CD8-positive, alpha-beta memory T cell (primary cell): Measurements from ENCODE around the gene LARP4B. TPM values are rescaled to one million over a fixed set of nuclear protein-coding genes. Genes with fewer than 3 reads are reported as not detected.

Experiments used
- CTCF ChIA-PET: fragments of 350-600 bp; sonication (Branson Sonifier 250); formaldehyde crosslinking; loops from one replicate; lab custom pipeline; 2021; ENCODE audit warnings: antibody characterized with exemption; lab: Charles Lee
- POLR2A ChIA-PET: fragments of 350-600 bp; sonication (Branson Sonifier 250); formaldehyde crosslinking; loops from one replicate; lab custom pipeline; 2021; ENCODE audit warnings: antibody characterized with exemption; lab: Charles Lee
- DNase-seq, 5 donors: peaks; one replicate each; pipeline versions ENCODE4 v3.0.0 to v3.0.0-alpha.2; 2020 to 2022; ENCODE audit warnings: mixed read lengths in 1 of 5
- H3K27ac ChIP-seq: one replicate; pipeline ENCODE4 v1.7.0; 2013; ENCODE audit warnings: low read depth, mild to moderate bottlenecking, low read length, moderate library complexity
- H3K27me3 ChIP-seq: 2 replicates; pipeline ENCODE4 v1.7.0; 2013; ENCODE audit warnings: low read length, mild to moderate bottlenecking; ENCODE audit not compliant: insufficient read depth, poor library complexity, severe bottlenecking
- H3K36me3 ChIP-seq: 2 replicates; pipeline ENCODE4 v1.7.0; 2013; ENCODE audit warnings: mild to moderate bottlenecking, low read length, moderate library complexity; ENCODE audit not compliant: insufficient read depth
- H3K4me1 ChIP-seq: 2 replicates; pipeline ENCODE4 v1.7.0; 2013; ENCODE audit warnings: mild to moderate bottlenecking, low read length, moderate library complexity; ENCODE audit not compliant: insufficient read depth
- H3K4me3 ChIP-seq: 2 replicates; pipeline ENCODE4 v1.7.0; 2013; ENCODE audit warnings: mild to moderate bottlenecking, low read length
- H3K9me3 ChIP-seq: 2 replicates; pipeline ENCODE4 v1.7.0; 2013; ENCODE audit warnings: mild to moderate bottlenecking, low read length
- H3K27ac Mint-ChIP-seq, 8 donors: one replicate each; pipeline ENCODE4 v1.8.0; 2020 to 2021; ENCODE audit warnings: mixed read lengths in 8 of 8, mild to moderate bottlenecking in 6 of 8, inconsistent platforms in 3 of 8, moderate library complexity in 3 of 8
- H3K27me3 Mint-ChIP-seq, 2 donors: one replicate each; pipeline ENCODE4 v1.8.0; 2020 to 2021; ENCODE audit warnings: mixed read lengths in 2 of 2, mild to moderate bottlenecking in 1 of 2, moderate library complexity in 1 of 2
- H3K36me3 Mint-ChIP-seq, 3 donors: one replicate each; pipeline ENCODE4 v1.8.0; 2020 to 2021; ENCODE audit warnings: mixed read lengths in 3 of 3, inconsistent platforms in 1 of 3, mild to moderate bottlenecking in 1 of 3
- H3K4me1 Mint-ChIP-seq, 3 donors: one replicate each; pipeline ENCODE4 v1.8.0; 2020 to 2021; ENCODE audit warnings: mixed read lengths in 3 of 3, inconsistent platforms in 1 of 3, mild to moderate bottlenecking in 1 of 3
- H3K4me3 Mint-ChIP-seq, 7 donors: one replicate each; pipeline ENCODE4 v1.8.0; 2020 to 2021; ENCODE audit warnings: mixed read lengths in 7 of 7, mild to moderate bottlenecking in 6 of 7, moderate library complexity in 4 of 7, inconsistent platforms in 2 of 7
- H3K9me3 Mint-ChIP-seq, 5 donors: one replicate each; pipeline ENCODE4 v1.8.0; 2020 to 2022; ENCODE audit warnings: mixed read lengths in 5 of 5, mild to moderate bottlenecking in 3 of 5, moderate library complexity in 2 of 5, inconsistent platforms in 1 of 5
- polyA plus RNA-seq: library from polyadenylated mRNA; unstranded; fragments of 300-500 nt; fragmentation: Illumina TruSeq; gene quantifications from one replicate; pipeline ENCODE4 v1.2.3, GENCODE V29; 2021
- total RNA-seq, 2 experiments: library from RNA; stranded (reverse); gene quantifications; one replicate each; pipeline ENCODE4 v1.2.3, GENCODE V29; 2021

Gene LARP4B
- total and polyA plus RNA-seq, 3 experiments from 2014 or later = 30.6 to 128 (median 121) TPM

DNA sequence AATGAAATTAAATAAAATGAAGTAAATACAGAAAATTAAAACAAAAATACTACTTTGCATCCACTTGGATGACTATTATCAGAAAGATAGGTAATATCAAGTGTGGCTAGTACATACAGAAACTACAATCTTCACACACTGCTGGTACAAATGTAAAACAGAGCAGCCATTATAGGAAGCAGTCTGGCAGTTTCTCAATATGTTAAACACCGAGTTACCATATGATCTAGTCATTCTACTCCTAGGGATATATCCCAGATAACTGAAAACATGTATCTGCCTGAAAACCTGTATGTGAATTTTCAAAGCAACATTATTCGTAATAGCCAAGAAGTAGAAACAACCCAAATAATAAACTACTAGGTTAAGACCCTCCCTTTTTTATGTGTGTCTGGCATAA is 33.4 kb downstream of the LARP4B start:
- no peaks in the 10 kb centered on the region for H3K27me3 ChIP-seq
- H3K27ac Mint-ChIP-seq = no peak overlapping the region
- peaks cover 0 to 15% (median 2%) of the 10 kb centered on the region in 3 donors for H3K36me3 Mint-ChIP-seq
- H3K9me3 ChIP-seq = no peaks in the 10 kb centered on the region
- no peak overlapping the region for H3K27ac ChIP-seq
- no peak overlapping the region for H3K4me3 ChIP-seq
- H3K9me3 Mint-ChIP-seq = no peaks in the 10 kb centered on the region
- H3K36me3 ChIP-seq = no peaks in the 10 kb centered on the region
- H3K4me1 Mint-ChIP-seq = peaks cover 55 to 80% (median 76%) of the 10 kb centered on the region in 3 donors
- CTCF ChIA-PET = no interaction called here
- peaks cover 15% of the 10 kb centered on the region for H3K4me1 ChIP-seq
- H3K27me3 Mint-ChIP-seq = no peaks in the 10 kb centered on the region
- no peak for DNase-seq
- POLR2A ChIA-PET = no interaction called here
- H3K4me3 Mint-ChIP-seq = no peak overlapping the region

DNA sequence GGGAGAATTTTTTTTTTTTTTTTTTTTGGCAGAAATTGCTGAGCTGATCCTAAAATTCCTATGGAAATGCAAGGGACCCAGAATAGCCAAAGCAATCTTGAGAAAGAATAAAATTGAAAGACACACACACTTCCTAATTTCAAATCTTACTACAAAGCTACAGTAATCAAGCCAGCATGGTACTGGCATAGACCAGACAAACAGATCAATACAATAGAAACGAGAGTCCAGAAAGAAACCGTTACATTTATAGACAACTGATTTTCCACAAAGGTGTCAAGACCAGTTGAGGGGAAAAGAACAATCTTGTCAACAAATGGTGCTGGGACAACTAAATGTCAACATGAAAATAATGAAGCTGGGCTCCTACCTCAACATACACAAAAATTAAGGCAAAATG is 34.5 kb downstream of the LARP4B start:
- POLR2A ChIA-PET = no interaction called here
- H3K4me1 Mint-ChIP-seq = peaks cover 52 to 74% (median 72%) of the 10 kb centered on the region in 3 donors
- H3K9me3 Mint-ChIP-seq = no peaks in the 10 kb centered on the region
- H3K27ac ChIP-seq = no peak overlapping the region
- no peaks in the 10 kb centered on the region for H3K27me3 ChIP-seq
- peaks cover 0 to 9% (median 2%) of the 10 kb centered on the region in 3 donors for H3K36me3 Mint-ChIP-seq
- no peak overlapping the region for H3K4me3 Mint-ChIP-seq
- no peak for DNase-seq
- H3K4me3 ChIP-seq = no peak overlapping the region
- H3K4me1 ChIP-seq = peaks cover 15% of the 10 kb centered on the region
- peak overlapping the region in 2 of 8 donors; percentile 24 to 29 for H3K27ac Mint-ChIP-seq
- CTCF ChIA-PET = no interaction called here
- H3K36me3 ChIP-seq = no peaks in the 10 kb centered on the region
- H3K27me3 Mint-ChIP-seq = no peaks in the 10 kb centered on the region
- H3K9me3 ChIP-seq = no peaks in the 10 kb centered on the region

DNA sequence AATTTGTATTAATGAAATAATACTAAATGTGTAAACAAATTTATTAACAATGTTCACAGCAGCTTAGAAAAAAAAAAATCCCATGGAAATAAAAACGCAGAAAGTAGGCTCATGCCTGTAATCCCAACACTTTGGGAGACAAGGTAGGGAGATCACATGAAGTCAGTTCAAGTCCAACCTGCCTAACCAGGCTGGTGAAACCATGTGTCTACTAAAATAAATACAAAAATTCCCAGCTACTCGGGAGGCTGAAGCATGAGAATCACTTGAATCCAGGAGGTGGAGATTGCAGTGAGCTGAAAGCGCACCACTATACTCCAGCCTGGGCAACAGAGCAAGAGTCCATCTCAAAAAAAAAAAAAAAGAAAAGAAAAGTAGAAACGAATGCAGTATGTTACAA is 36.2 kb downstream of the LARP4B start:
- Mint-ChIP-seq H3K27me3 (no peaks in the 10 kb centered on the region), H3K9me3 (no peaks in the 10 kb centered on the region), H3K4me3 (peak overlapping the region in 1 of 7 donors; percentile 41), H3K36me3 (peaks cover 0 to 6% (median 0%) of the 10 kb centered on the region in 3 donors), H3K4me1 (peaks cover 51 to 77% (median 75%) of the 10 kb centered on the region in 3 donors), H3K27ac (no peak overlapping the region)
- H3K4me3 ChIP-seq = no peak overlapping the region
- POLR2A ChIA-PET = no interaction called here
- no peaks in the 10 kb centered on the region for H3K9me3 ChIP-seq
- H3K4me1 ChIP-seq = peaks cover 15% of the 10 kb centered on the region
- CTCF ChIA-PET = no interaction called here
- no peak overlapping the region for H3K27ac ChIP-seq
- no peaks in the 10 kb centered on the region for H3K36me3 ChIP-seq
- H3K27me3 ChIP-seq = no peaks in the 10 kb centered on the region
- no peak for DNase-seq

DNA sequence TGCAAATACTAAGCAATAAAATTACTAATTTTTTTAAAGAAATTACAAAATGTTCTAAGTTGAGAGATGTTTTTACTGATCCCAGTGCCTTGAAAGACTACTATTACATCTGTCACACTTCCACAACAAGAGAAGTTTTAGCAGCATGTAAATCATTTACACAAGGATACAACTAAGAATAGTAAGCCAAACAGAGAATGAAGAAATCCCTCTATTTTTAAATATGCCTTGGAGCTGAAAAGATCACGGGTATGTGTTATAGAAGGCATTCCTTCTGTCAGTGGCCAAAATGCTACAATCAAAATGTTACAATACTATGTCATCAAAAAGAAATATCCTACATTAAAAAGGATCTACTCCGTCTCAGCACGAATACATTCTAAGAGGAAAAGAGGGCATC is 52.6 kb downstream of the LARP4B start:
- DNase-seq = no peak
- no peaks in the 10 kb centered on the region for H3K9me3 ChIP-seq
- no peaks in the 10 kb centered on the region for H3K27me3 ChIP-seq
- no peaks in the 10 kb centered on the region for H3K9me3 Mint-ChIP-seq
- peak overlapping the region in 3 of 8 donors; percentile 4 to 25 (median 12) for H3K27ac Mint-ChIP-seq
- no peaks in the 10 kb centered on the region for H3K4me1 ChIP-seq
- peaks cover 26% of the 10 kb centered on the region for H3K36me3 ChIP-seq
- H3K27ac ChIP-seq = no peak overlapping the region
- CTCF ChIA-PET = no interaction called here
- no peak overlapping the region for H3K4me3 Mint-ChIP-seq
- peaks cover 4 to 86% (median 23%) of the 10 kb centered on the region in 3 donors for H3K36me3 Mint-ChIP-seq
- POLR2A ChIA-PET = no interaction called here
- no peak overlapping the region for H3K4me3 ChIP-seq
- peaks cover 9 to 32% (median 23%) of the 10 kb centered on the region in 3 donors for H3K4me1 Mint-ChIP-seq
- H3K27me3 Mint-ChIP-seq = no peaks in the 10 kb centered on the region

DNA sequence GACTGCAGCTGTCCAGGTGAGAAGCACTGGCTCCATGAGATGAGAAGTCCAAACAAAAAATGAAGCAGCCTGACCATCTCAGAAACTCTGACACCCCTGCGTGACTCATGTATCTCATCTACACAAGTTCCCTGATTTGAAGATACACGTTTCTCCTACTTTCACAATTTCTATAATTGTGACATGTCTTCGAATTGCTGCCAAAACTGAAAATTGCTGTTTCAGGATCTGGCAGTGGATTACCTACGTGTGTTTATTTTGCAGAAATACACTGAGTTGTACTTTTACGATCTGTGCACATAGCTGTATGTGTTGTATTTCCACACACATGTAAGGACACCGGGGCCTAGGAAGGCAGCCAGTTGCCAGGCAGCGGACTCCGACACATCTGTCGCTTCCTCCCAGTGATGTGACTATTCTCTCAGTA is 53.2 kb downstream of the LARP4B start:
- Histone ChIP-seq H3K9me3 (no peaks in the 10 kb centered on the region), H3K27ac (no peak overlapping the region), H3K4me3 (no peak overlapping the region), H3K36me3 (peaks cover 26% of the 10 kb centered on the region), H3K27me3 (no peaks in the 10 kb centered on the region), H3K4me1 (no peaks in the 10 kb centered on the region)
- Mint-ChIP-seq H3K9me3 (no peaks in the 10 kb centered on the region), H3K4me3 (no peak overlapping the region), H3K36me3 (peaks cover 4 to 88% (median 23%) of the 10 kb centered on the region in 3 donors), H3K27ac (no peak overlapping the region), H3K4me1 (peaks cover 9 to 32% (median 23%) of the 10 kb centered on the region in 3 donors), H3K27me3 (no peaks in the 10 kb centered on the region)
- ChIA-PET CTCF (no interaction called here), POLR2A (no interaction called here)
- no peak for DNase-seq

DNA sequence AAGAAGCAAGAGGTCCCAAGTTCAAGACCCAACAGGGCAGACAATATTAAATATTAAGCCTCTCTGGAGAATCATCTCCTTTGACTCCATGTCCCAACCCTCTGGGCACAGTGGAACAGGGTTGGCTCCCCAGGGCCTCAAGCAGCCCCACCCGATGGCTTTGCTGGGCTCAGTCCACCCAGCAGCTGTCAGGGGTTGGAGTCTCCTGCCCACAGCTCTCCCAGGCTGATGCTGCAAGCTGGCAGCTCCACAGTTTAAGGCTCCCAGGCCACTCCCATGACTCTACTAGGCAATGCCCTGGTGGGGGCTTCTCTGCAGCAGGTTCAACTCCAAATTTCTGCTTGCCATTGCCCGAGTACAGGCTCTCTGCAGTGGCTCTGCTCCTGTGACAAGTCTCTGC is 55.1 kb downstream of the LARP4B start:
- Histone ChIP-seq H3K9me3 (no peaks in the 10 kb centered on the region), H3K27me3 (no peaks in the 10 kb centered on the region), H3K4me1 (no peaks in the 10 kb centered on the region), H3K4me3 (no peak overlapping the region), H3K27ac (no peak overlapping the region), H3K36me3 (peaks cover 23% of the 10 kb centered on the region)
- Mint-ChIP-seq H3K27me3 (no peaks in the 10 kb centered on the region), H3K4me1 (peaks cover 24 to 43% (median 41%) of the 10 kb centered on the region in 3 donors), H3K36me3 (peaks cover 4 to 88% (median 24%) of the 10 kb centered on the region in 3 donors), H3K9me3 (no peaks in the 10 kb centered on the region), H3K4me3 (no peak overlapping the region), H3K27ac (no peak overlapping the region)
- ChIA-PET POLR2A (no interaction called here), CTCF (no interaction called here)
- DNase-seq = no peak

DNA sequence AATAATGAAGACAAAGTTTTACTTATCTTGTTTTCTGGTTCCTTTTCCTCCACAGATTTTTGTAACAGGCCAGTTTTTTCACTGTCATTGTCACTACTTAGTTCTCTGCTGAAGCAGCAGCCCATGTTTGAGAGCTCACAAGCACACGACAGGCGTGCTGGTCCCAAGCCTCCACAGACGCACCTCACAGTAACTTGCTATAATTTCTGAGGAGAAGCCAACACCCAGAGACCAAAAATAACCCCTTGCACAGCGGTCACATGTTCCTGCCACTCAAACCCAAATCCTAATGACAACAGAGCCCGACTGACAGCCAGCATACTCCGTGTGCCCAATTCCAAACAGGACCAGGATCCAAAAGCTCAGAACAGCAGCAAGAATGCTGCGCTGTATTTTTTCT is 58.5 kb downstream of the LARP4B start:
- ChIA-PET POLR2A (no interaction called here), CTCF (no interaction called here)
- Mint-ChIP-seq H3K9me3 (no peaks in the 10 kb centered on the region), H3K36me3 (peaks cover 4 to 78% (median 20%) of the 10 kb centered on the region in 3 donors), H3K27me3 (no peaks in the 10 kb centered on the region), H3K27ac (peak overlapping the region in 4 of 8 donors; percentile 66 to 89 (median 78)), H3K4me1 (peaks cover 36 to 66% (median 55%) of the 10 kb centered on the region in 3 donors), H3K4me3 (no peak overlapping the region)
- Histone ChIP-seq H3K4me1 (no peaks in the 10 kb centered on the region), H3K9me3 (no peaks in the 10 kb centered on the region), H3K36me3 (peaks cover 15% of the 10 kb centered on the region), H3K4me3 (no peak overlapping the region), H3K27me3 (no peaks in the 10 kb centered on the region), H3K27ac (no peak overlapping the region)
- DNase-seq = no peak

DNA sequence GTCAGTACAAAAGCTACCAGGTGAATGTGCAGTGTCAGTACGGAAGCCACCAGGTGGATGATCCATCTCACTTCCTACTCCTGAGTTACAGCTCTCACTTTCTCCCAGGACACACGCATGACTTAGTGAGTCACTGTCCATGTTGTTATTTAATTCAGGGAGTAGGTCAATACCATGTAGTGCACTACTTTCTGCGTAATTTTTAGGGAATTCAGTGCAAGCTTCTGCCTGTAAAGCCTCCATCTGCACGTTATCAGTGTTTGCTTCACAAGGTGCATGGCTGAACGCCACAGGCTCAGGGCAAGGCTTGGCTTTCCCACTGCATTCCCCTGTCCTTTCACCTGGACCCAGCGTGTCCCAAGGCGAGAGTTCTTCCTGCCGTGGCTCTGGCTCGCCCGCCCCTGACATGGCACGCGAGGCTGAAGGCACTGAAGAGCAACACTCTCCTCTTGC is 59.5 kb downstream of the LARP4B start:
- Mint-ChIP-seq H3K27ac (peak overlapping the region in 4 of 8 donors; percentile 18 to 61 (median 38)), H3K9me3 (no peaks in the 10 kb centered on the region), H3K4me1 (peaks cover 38 to 68% (median 54%) of the 10 kb centered on the region in 3 donors), H3K4me3 (no peak overlapping the region), H3K27me3 (no peaks in the 10 kb centered on the region), H3K36me3 (peaks cover 0 to 73% (median 13%) of the 10 kb centered on the region in 3 donors)
- Histone ChIP-seq H3K36me3 (peaks cover 5% of the 10 kb centered on the region), H3K27me3 (no peaks in the 10 kb centered on the region), H3K27ac (no peak overlapping the region), H3K4me1 (no peaks in the 10 kb centered on the region), H3K9me3 (no peaks in the 10 kb centered on the region), H3K4me3 (no peak overlapping the region)
- no peak for DNase-seq
- POLR2A ChIA-PET = no interaction called here
- CTCF ChIA-PET = no interaction called here
